Stimulated activated CD4-positive, alpha-beta T cell treated with anti-CD3 and anti-CD28 coated beads, Interleukin-4, amount 100 ng/mL, for 48 hours (primary cell): Measurements from ENCODE around the gene LCNL1.
"Not testable (repeated sequence)": the region's sequence is repeated elsewhere in the genome, so short reads cannot be mapped to it uniquely, and the experiment has no call there.

ENCODE experiments used
- DNase-seq, 2 donors: peaks; one replicate each; pipeline ENCODE4 v3.0.0-alpha.2; 2020; ENCODE audit warnings: low read depth in 2 of 2

The LCNL1 gene

GRCh38 chr9:136994180-136994887 lies 11.5 kb downstream of the LCNL1 start:
- no peak for DNase-seq

- no peak for DNase-seq
These were observed 12.1 kb downstream of the LCNL1 start for GRCh38 chr9:136994888-136995230.

- no peak for DNase-seq
These were observed 12.6 kb downstream of the LCNL1 start for GRCh38 chr9:136995362-136995761.

- no peak for DNase-seq
These were observed 13.0 kb downstream of the LCNL1 start for GRCh38 chr9:136995772-136996311.

GRCh38 chr9:136996361-136997292 lies 13.8 kb downstream of the LCNL1 start, which contains the start of gene CLIC3:
TSS of gene CLIC3 (minus strand) at chr9:136996568. CDS start at chr9:136996543, 25 bp downstream.
- no peak for DNase-seq

GRCh38 chr9:136997371-136997770 lies 14.6 kb downstream of the LCNL1 start:
- no peak for DNase-seq

GRCh38 chr9:136997830-136998234 lies 15.0 kb downstream of the LCNL1 start:
- DNase-seq, result no peak

- no peak for DNase-seq
These were observed 17.6 kb downstream of the LCNL1 start for GRCh38 chr9:137000177-137000930.

GRCh38 chr9:137001857-137002645 lies 19.3 kb downstream of the LCNL1 start:
- DNase-seq, result no peak

GRCh38 chr9:137002646-137003041 lies 19.9 kb downstream of the LCNL1 start:
- no peak for DNase-seq

- DNase-seq, result not testable (repeated sequence)
These were observed 21.5 kb downstream of the LCNL1 start for GRCh38 chr9:137004285-137004684.

- no peak for DNase-seq
These were observed 23.6 kb downstream of the LCNL1 start for GRCh38 chr9:137006116-137007003.

GRCh38 chr9:137007108-137007815 lies 24.5 kb downstream of the LCNL1 start:
- DNase-seq, result no peak

GRCh38 chr9:137007816-137008270 lies 25.1 kb downstream of the LCNL1 start:
- no peak for DNase-seq

GRCh38 chr9:137008312-137008711 lies 25.5 kb downstream of the LCNL1 start:
- DNase-seq, result no peak

GRCh38 chr9:137009217-137009616 lies 26.4 kb downstream of the LCNL1 start:
- DNase-seq, result no peak

GRCh38 chr9:137009938-137010732 lies 27.3 kb downstream of the LCNL1 start:
- no peak for DNase-seq

GRCh38 chr9:137011156-137011555 lies 28.4 kb downstream of the LCNL1 start:
- no peak for DNase-seq
